Measurements from ENCODE around the gene XKR3. TPM values are rescaled to one million over a fixed set of nuclear protein-coding genes. Genes with fewer than 3 reads are reported as not detected.
A peak's percentile ranks its signal among the peaks of the same experiment; 100 is the strongest.

The XKR3 gene
- total and polyA plus RNA-seq, 2 of the 8 experiments (the other 6 are each of a cell fraction or from before 2014, with no cell fraction given): 0.17 TPM; not detected in 1

GRCh38 chr22:16801571-16801970 lies 23.6 kb downstream of the XKR3 start:
- no peak overlapping the region for H3K14ac ChIP-seq (ENCODE audit: insufficient read length)
- CTCF ChIA-PET (ENCODE audit: partially characterized antibody): interaction anchor here (1.0 to 1.8 kb wide), 3 partner anchors 16 to 26 kb away, joined by 3 to 7 read pairs (median 4); no protein-coding TSS in a partner anchor
- H2AFZ ChIP-seq (ENCODE audit: low read length): no peak overlapping the region

More at GRCh38 chr22:16801571-16801970, 23.6 kb downstream of the XKR3 start:
- Histone ChIP-seq H3K79me2 (ENCODE audit: control insufficient read depth in 1 of 2, insufficient read depth in 2 of 2, low read length in 2 of 2) (no peaks in the 10 kb centered on the region), H3K36me3 (ENCODE audit: control insufficient read depth in 2 of 4, insufficient read depth in 4 of 4, low read length in 3 of 4) (no peaks in the 10 kb centered on the region), H3K4me2 (ENCODE audit: insufficient read depth in 1 of 2, low read depth in 2 of 2, low read length in 2 of 2) (no peak overlapping the region), H2BK5ac (ENCODE audit: low read depth, low read length) (no peak overlapping the region), H3K23me2 (ENCODE audit: low read depth, low read length) (no peaks in the 10 kb centered on the region), H3K79me1 (ENCODE audit: low read depth, low read length) (no peaks in the 10 kb centered on the region), H3K23ac (ENCODE audit: insufficient read length) (no peak overlapping the region), H4K91ac (replicated peaks; ENCODE audit: insufficient read length, low read length) (no peak overlapping the region), H3K27me3 (replicated peaks in 1 of 4; ENCODE audit: control insufficient read depth in 3 of 4, extremely low read depth in 1 of 4, insufficient read depth in 3 of 4, low read length in 3 of 4) (no peaks in the 10 kb centered on the region), H4K20me1 (replicated peaks in 1 of 2; ENCODE audit: control insufficient read depth in 1 of 2, insufficient read depth in 2 of 2, low read length in 2 of 2) (no peaks in the 10 kb centered on the region), H2BK15ac (ENCODE audit: low read length) (no peak overlapping the region), H2BK12ac (ENCODE audit: low read depth, low read length) (no peak overlapping the region), H3K56ac (replicated peaks; ENCODE audit: insufficient read length, low read depth, low read length) (no peak overlapping the region), H4K5ac (ENCODE audit: insufficient read length, low read depth, low read length) (no peak overlapping the region), H2BK120ac (replicated peaks; ENCODE audit: low read depth, low read length) (no peak overlapping the region), H2BK20ac (ENCODE audit: low read length) (no peak overlapping the region), H3K4me3 (ENCODE audit: extremely low read depth in 1 of 4, insufficient read depth in 2 of 4, low read depth in 3 of 4, low read length in 4 of 4) (no peak overlapping the region), H3K27ac (ENCODE audit: low read depth, low read length) (no peak overlapping the region), H3K9ac (replicated peaks in 1 of 4; ENCODE audit: extremely low read depth in 1 of 4, low read depth in 3 of 4, low read length in 3 of 4) (no peak overlapping the region), H3K4me1 (replicated peaks in 1 of 4; ENCODE audit: control insufficient read depth in 3 of 4, insufficient read depth in 4 of 4, low read length in 3 of 4) (peaks cover 0 to 3% (median 1%) of the 10 kb centered on the region in 4 experiments; a peak in 1 of 7 replicates), H3K4ac (replicated peaks; ENCODE audit: insufficient read length, low read depth, low read length) (no peak overlapping the region), H3K18ac (ENCODE audit: extremely low read depth, low read length) (no peak overlapping the region), H4K8ac (ENCODE audit: extremely low read depth, insufficient read depth, low read length) (no peak overlapping the region), H2AK5ac (ENCODE audit: low read depth, low read length) (no peak overlapping the region), H3K9me3 (ENCODE audit: insufficient read depth in 2 of 2, low read depth in 1 of 2, low read length in 1 of 2) (no peaks in the 10 kb centered on the region)
- DNase-seq (ENCODE audit: low read depth in 1 of 2, low spot score in 2 of 2) (no peak), FAIRE-seq (no peak)
- POLR2A ChIA-PET (ENCODE audit: partially characterized antibody): no interaction called here
- WGBS, 2 experiments (ENCODE audit: extremely low coverage in 1 of 2, insufficient coverage in 1 of 2, insufficient read length in 1 of 2, insufficient replicate concordance in 2 of 2, low coverage in 1 of 2, low lambda C conversion rate in 2 of 2, missing lambda C conversion rate in 1 of 2): 98% methylated on average over 3 of the region's 3 CpGs; no CpG with 5 or more reads in 1 of the 2 experiments
- TF ChIP-seq MAFK (IDR thresholded peaks at IDR 0.05; ENCODE audit: low read depth, low read length) (peak; percentile 32; the same call in 1 of the 2 replicates), TAF7 (optimal IDR thresholded peaks at IDR 0.05; ENCODE audit: borderline replicate concordance, low read depth, low read length) (no peak)
